ENCODE results near the gene SMAD4.

DNA sequence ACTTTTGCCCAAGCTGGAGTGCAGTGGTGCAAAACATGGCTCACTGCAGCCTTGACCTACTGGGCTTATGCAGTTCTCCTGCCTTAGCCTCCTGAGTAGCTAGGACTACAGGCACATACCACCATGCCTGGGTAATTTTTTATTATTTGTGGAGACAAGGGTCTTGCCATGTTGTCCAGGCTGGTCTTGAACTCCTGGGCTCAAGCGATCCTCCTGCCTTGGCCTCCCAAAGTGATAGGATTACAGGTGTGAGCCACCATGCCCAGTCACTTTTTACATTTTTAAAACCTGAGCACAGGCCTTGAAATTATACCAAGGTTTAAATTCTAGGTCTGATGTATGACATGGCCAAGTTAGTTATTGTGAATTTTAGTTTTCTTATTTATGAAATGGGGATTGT lies 18.2 kb downstream of the SMAD4 start:
- TF ChIP-seq BACH1 (IDR thresholded peaks at IDR 0.05; ENCODE audit: low read length), result no peak
- TF ChIP-seq, protein P1, sequence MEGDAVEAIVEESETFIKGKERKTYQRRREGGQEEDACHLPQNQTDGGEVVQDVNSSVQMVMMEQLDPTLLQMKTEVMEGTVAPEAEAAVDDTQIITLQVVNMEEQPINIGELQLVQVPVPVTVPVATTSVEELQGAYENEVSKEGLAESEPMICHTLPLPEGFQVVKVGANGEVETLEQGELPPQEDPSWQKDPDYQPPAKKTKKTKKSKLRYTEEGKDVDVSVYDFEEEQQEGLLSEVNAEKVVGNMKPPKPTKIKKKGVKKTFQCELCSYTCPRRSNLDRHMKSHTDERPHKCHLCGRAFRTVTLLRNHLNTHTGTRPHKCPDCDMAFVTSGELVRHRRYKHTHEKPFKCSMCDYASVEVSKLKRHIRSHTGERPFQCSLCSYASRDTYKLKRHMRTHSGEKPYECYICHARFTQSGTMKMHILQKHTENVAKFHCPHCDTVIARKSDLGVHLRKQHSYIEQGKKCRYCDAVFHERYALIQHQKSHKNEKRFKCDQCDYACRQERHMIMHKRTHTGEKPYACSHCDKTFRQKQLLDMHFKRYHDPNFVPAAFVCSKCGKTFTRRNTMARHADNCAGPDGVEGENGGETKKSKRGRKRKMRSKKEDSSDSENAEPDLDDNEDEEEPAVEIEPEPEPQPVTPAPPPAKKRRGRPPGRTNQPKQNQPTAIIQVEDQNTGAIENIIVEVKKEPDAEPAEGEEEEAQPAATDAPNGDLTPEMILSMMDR (IDR thresholded peaks at IDR 0.05; ENCODE audit: control extremely low read depth in 1 of 3, insufficient read depth in 1 of 3, low read depth in 1 of 3, low read length in 3 of 3), result no peak
- TF ChIP-seq, protein P2, sequence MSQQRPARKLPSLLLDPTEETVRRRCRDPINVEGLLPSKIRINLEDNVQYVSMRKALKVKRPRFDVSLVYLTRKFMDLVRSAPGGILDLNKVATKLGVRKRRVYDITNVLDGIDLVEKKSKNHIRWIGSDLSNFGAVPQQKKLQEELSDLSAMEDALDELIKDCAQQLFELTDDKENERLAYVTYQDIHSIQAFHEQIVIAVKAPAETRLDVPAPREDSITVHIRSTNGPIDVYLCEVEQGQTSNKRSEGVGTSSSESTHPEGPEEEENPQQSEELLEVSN (IDR thresholded peaks at IDR 0.05), result no peak
- TF ChIP-seq CEBPB (IDR thresholded peaks at IDR 0.05; ENCODE audit: low read depth, low read length), result no peak
- TF ChIP-seq CBX8 (IDR thresholded peaks at IDR 0.05; ENCODE audit: borderline replicate concordance, low read depth, low read length), result no peak
- TF ChIP-seq SRF (IDR thresholded peaks at IDR 0.05; ENCODE audit: low read depth, low read length), result no peak
- TF ChIP-seq POLR2A (IDR thresholded peaks at IDR 0.05; ENCODE audit: control extremely low read depth in 1 of 2, low read depth in 2 of 2, low read length in 2 of 2), result no peak

All from H1 (cell line).